ENCODE data around the gene CNN3. TPM values are rescaled to one million over a fixed set of nuclear protein-coding genes. Genes with fewer than 3 reads are reported as not detected.

The CNN3 gene
- total RNA-seq, 2 donors from 2014 or later, result 79.4 to 83.1 TPM

GRCh38 chr1:94961988-94962387 is 35.1 kb upstream of the CNN3 start:
- intact Hi-C loops (cut with DNase I), result no loop called here
- peak overlapping the region in 2 of 4 donors; percentile 67 to 90 for H3K27ac ChIP-seq
- H3K36me3 ChIP-seq (replicated peaks in 1 of 2; ENCODE audit: insufficient read depth in 1 of 2, low read depth in 2 of 2), result no peaks in the 10 kb centered on the region
- WGBS, 2 donors, result 69 to 82% methylated on average over 3 of the region's 3 CpGs
- TF ChIP-seq CTCF (IDR thresholded peaks at IDR 0.05) (no peak), POLR2A (IDR thresholded peaks at IDR 0.05) (no peak)
- ATAC-seq, result no peak
- peaks cover 16% of the 10 kb centered on the region for H3K4me1 ChIP-seq
- H3K9me3 ChIP-seq, result no peaks in the 10 kb centered on the region
- H3K4me3 ChIP-seq, result no peak overlapping the region
- no peak for DNase-seq
- no peaks in the 10 kb centered on the region for H3K27me3 ChIP-seq

GRCh38 chr1:94961582-94961981 is 34.7 kb upstream of the CNN3 start:
- intact Hi-C loops (cut with DNase I), result no loop called here
- DNase-seq (no peak), ATAC-seq (no peak)
- peaks cover 16% of the 10 kb centered on the region for H3K4me1 ChIP-seq
- H3K27ac ChIP-seq, result peak overlapping the region in 1 of 4 donors; percentile 90
- no peaks in the 10 kb centered on the region for H3K36me3 ChIP-seq (replicated peaks in 1 of 2; ENCODE audit: insufficient read depth in 1 of 2, low read depth in 2 of 2)
- WGBS, 2 donors, result 89 to 92% methylated on average over 7 of the region's 7 CpGs
- TF ChIP-seq CTCF (IDR thresholded peaks at IDR 0.05) (no peak), POLR2A (IDR thresholded peaks at IDR 0.05) (no peak)
- H3K4me3 ChIP-seq, result no peak overlapping the region
- H3K27me3 ChIP-seq, result no peaks in the 10 kb centered on the region
- no peaks in the 10 kb centered on the region for H3K9me3 ChIP-seq

- Histone ChIP-seq H3K4me1 (peaks cover 20% of the 10 kb centered on the region), H3K4me3 (no peak overlapping the region), H3K36me3 (replicated peaks in 1 of 2; ENCODE audit: insufficient read depth in 1 of 2, low read depth in 2 of 2) (no peaks in the 10 kb centered on the region), H3K27ac (no peak overlapping the region), H3K27me3 (no peaks in the 10 kb centered on the region), H3K9me3 (no peaks in the 10 kb centered on the region)
- DNase-seq (no peak), ATAC-seq (no peak)
- WGBS, 2 donors, result 100% methylated on average over 1 of the region's 1 CpG
- intact Hi-C loops (cut with DNase I), result no loop called here
- TF ChIP-seq POLR2A (IDR thresholded peaks at IDR 0.05) (no peak), CTCF (IDR thresholded peaks at IDR 0.05) (no peak)
Observed at GRCh38 chr1:94958081-94958480, 31.2 kb upstream of the CNN3 start.

- ATAC-seq (peak; percentile 24), DNase-seq (peak in 1 of 4 donors; percentile 26)
- Histone ChIP-seq H3K27me3 (no peaks in the 10 kb centered on the region), H3K27ac (peak overlapping the region in 2 of 4 donors; percentile 22 to 49), H3K9me3 (no peaks in the 10 kb centered on the region), H3K4me1 (peaks cover 19% of the 10 kb centered on the region), H3K36me3 (replicated peaks in 1 of 2; ENCODE audit: insufficient read depth in 1 of 2, low read depth in 2 of 2) (no peaks in the 10 kb centered on the region), H3K4me3 (no peak overlapping the region)
- intact Hi-C loops (cut with DNase I), result no loop called here
- 50 to 55% methylated on average over 6 of the region's 6 CpGs for WGBS, 2 donors
- TF ChIP-seq POLR2A (IDR thresholded peaks at IDR 0.05) (no peak), CTCF (IDR thresholded peaks at IDR 0.05) (no peak)
Observed at GRCh38 chr1:94955767-94956632, 29.1 kb upstream of the CNN3 start.

Data from body of pancreas (tissue), 4 donors.